Thyroid gland (tissue), 4 donors: ENCODE measurements around the gene SPON1. TPM values are rescaled to one million over a fixed set of nuclear protein-coding genes. Genes with fewer than 3 reads are reported as not detected.

Experiments
- DNase-seq, 2 donors: peaks; one replicate each; pipeline ENCODE4 v3.0.0-alpha.2; 2019
- H3K27ac ChIP-seq, 3 donors: fragments of 200-600 bp; sonication (generic); 1 replicate in 2 of 3; 2 replicates in 1 of 3; pipeline ENCODE4 v1.5.1; 2016 to 2019; ENCODE audit warnings: mild to moderate bottlenecking in 1 of 3, moderate library complexity in 1 of 3
- H3K27me3 ChIP-seq: fragments of 200-600 bp; sonication (generic); one replicate; pipeline ENCODE4 v1.5.1; 2019
- H3K36me3 ChIP-seq, 2 donors: fragments of 200-600 bp; sonication (generic); one replicate each; pipeline ENCODE4 v1.5.1; 2016 to 2019
- H3K4me1 ChIP-seq, 2 donors: fragments of 200-600 bp; sonication (generic); one replicate each; pipeline ENCODE4 v1.5.1; 2017 to 2019
- H3K4me3 ChIP-seq, 3 donors: fragments of 200-600 bp; sonication (generic); replicated peaks in 1 of 3; 1 replicate in 2 of 3; 2 replicates in 1 of 3; pipeline ENCODE4 v1.5.1; 2016; ENCODE audit warnings: mild to moderate bottlenecking in 1 of 3
- H3K9me3 ChIP-seq: fragments of 200-600 bp; sonication (generic); one replicate; pipeline ENCODE4 v1.5.1; 2017
- CTCF ChIP-seq, 6 experiments: fragments of 200-600 bp in 3 of 6; fragments of 450-650 bp in 3 of 6; sonication (generic) in 3 of 6; IDR thresholded peaks; one replicate each; pipeline ENCODE4 v1.5.1; 2016 to 2019; ENCODE audit warnings: antibody characterized with exemption in 6 of 6, mild to moderate bottlenecking in 2 of 6, inconsistent platforms in 1 of 6, moderate library complexity in 1 of 6
- POLR2A ChIP-seq, 2 donors: fragments of 450-650 bp; IDR thresholded peaks; one replicate each; pipeline ENCODE4 v1.6.1; 2017; ENCODE audit warnings: antibody characterized with exemption in 2 of 2, mild to moderate bottlenecking in 2 of 2, moderate library complexity in 1 of 2
- WGBS, 2 donors: methylation state at CpG; one replicate each; pipeline ENCODE4 v1.1.5; 2017; 5-methylcytosine and 5-hydroxymethylcytosine counted together
- intact Hi-C: fragments of 100-400 bp; cut with DNase I; formaldehyde crosslinking; loops from one replicate; pipeline ENCODE4 v1.15.1; 2023
- total RNA-seq, 4 donors: library from RNA; depleted of rRNA; stranded (reverse); fragments of >200 nt; gene quantifications; one replicate each; pipeline ENCODE4 v1.2.3, GENCODE V29; 2016

The SPON1 gene
- total RNA-seq, 4 donors from 2014 or later = 7.3 to 14.9 (median 10.9) TPM

GRCh38 chr11:13965337-13965736 lies 2.8 kb downstream of the SPON1 start:
- intact Hi-C loops = loop anchor here (10.0 kb wide), 1 partner anchor 179 kb away; no protein-coding TSS in a partner anchor
- H3K4me3 ChIP-seq = no peak overlapping the region
- 56 to 75% methylated on average over 5 of the region's 5 CpGs for WGBS, 2 donors

GRCh38 chr11:13966013-13966412 lies 3.5 kb downstream of the SPON1 start:
- TF ChIP-seq CTCF (IDR thresholded peaks at IDR 0.05) (no peak), POLR2A (IDR thresholded peaks at IDR 0.05) (no peak)
- Histone ChIP-seq H3K27me3 (peaks cover 3% of the 10 kb centered on the region), H3K27ac (no peak overlapping the region), H3K36me3 (no peaks in the 10 kb centered on the region), H3K4me3 (no peak overlapping the region), H3K4me1 (peaks cover 5 to 9% of the 10 kb centered on the region in 2 donors), H3K9me3 (no peaks in the 10 kb centered on the region)
- 72% methylated on average over 3 of the region's 3 CpGs for WGBS, 2 donors
- DNase-seq = no peak
- intact Hi-C loops = loop anchor here (10.0 kb wide), 1 partner anchor 179 kb away; no protein-coding TSS in a partner anchor

More at GRCh38 chr11:13965337-13965736, 2.8 kb downstream of the SPON1 start:
- H3K4me1 ChIP-seq = peaks cover 5 to 9% of the 10 kb centered on the region in 2 donors
- H3K9me3 ChIP-seq = no peaks in the 10 kb centered on the region
- no peak overlapping the region for H3K27ac ChIP-seq
- H3K27me3 ChIP-seq = peaks cover 3% of the 10 kb centered on the region
- no peak for TF ChIP-seq CTCF (IDR thresholded peaks at IDR 0.05)
- no peak for TF ChIP-seq POLR2A (IDR thresholded peaks at IDR 0.05)
- no peak for DNase-seq
- no peaks in the 10 kb centered on the region for H3K36me3 ChIP-seq

DNA sequence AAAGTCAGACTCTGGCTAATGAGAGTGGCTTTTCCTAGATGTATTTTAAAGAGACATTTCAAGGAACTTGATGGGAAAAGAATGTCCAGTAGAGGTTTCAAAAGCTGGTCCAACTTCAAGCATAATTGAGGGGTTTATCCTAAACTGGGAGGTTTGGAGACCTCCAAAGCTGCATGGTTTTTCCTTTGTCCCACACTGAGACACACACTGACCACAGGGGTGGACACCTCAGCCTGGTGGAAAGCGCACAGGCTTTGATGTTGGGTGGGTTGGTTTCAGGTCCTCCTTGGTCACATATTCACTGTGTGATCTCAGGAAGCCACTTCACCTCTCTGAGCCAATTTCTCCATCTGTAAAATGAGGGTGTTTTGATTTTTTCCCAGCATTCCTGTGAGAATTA lies 4.0 kb downstream of the SPON1 start:
- intact Hi-C loops = loop anchor here (10.0 kb wide), 1 partner anchor 178 kb away; no protein-coding TSS in a partner anchor
- H3K36me3 ChIP-seq = no peaks in the 10 kb centered on the region
- 88 to 100% methylated on average over 1 of the region's 1 CpG for WGBS, 2 donors
- H3K4me1 ChIP-seq = peaks cover 5 to 9% of the 10 kb centered on the region in 2 donors
- H3K27me3 ChIP-seq = peaks cover 3% of the 10 kb centered on the region
- no peaks in the 10 kb centered on the region for H3K9me3 ChIP-seq
- H3K27ac ChIP-seq = no peak overlapping the region
- no peak for DNase-seq
- no peak overlapping the region for H3K4me3 ChIP-seq
- TF ChIP-seq CTCF (IDR thresholded peaks at IDR 0.05) (no peak), POLR2A (IDR thresholded peaks at IDR 0.05) (no peak)

DNA sequence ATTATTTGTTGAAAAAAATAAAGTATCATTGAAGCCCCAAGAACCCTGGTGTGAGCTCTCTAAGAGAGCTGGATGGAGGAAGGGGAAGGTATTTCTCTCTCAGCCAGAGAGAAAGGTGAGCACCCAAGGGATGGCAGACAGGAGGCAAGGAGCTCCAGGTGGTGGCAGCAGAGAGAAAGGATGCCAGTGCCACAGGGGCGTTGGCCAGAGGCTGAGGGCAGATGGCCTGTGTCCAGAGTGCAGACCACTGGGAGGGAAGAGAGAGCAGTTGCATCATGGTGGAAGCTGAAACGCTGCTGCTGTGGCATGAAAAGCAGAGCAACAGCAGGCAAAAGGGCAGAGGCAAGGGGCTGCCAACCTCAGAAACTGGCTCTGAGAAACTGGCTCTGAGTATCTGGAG lies 8.5 kb downstream of the SPON1 start:
- no peaks in the 10 kb centered on the region for H3K27me3 ChIP-seq
- no peak overlapping the region for H3K27ac ChIP-seq
- no peaks in the 10 kb centered on the region for H3K9me3 ChIP-seq
- no peaks in the 10 kb centered on the region for H3K4me1 ChIP-seq
- peak; percentile 49 to 51 for DNase-seq
- no peak overlapping the region for H3K4me3 ChIP-seq
- H3K36me3 ChIP-seq = no peaks in the 10 kb centered on the region
- TF ChIP-seq POLR2A (IDR thresholded peaks at IDR 0.05) (no peak), CTCF (IDR thresholded peaks at IDR 0.05) (peak in 4 of 6 experiments; percentile 27 to 54 (median 46))
- intact Hi-C loops = no loop called here
- 30 to 40% methylated on average over 2 of the region's 2 CpGs for WGBS, 2 donors

DNA sequence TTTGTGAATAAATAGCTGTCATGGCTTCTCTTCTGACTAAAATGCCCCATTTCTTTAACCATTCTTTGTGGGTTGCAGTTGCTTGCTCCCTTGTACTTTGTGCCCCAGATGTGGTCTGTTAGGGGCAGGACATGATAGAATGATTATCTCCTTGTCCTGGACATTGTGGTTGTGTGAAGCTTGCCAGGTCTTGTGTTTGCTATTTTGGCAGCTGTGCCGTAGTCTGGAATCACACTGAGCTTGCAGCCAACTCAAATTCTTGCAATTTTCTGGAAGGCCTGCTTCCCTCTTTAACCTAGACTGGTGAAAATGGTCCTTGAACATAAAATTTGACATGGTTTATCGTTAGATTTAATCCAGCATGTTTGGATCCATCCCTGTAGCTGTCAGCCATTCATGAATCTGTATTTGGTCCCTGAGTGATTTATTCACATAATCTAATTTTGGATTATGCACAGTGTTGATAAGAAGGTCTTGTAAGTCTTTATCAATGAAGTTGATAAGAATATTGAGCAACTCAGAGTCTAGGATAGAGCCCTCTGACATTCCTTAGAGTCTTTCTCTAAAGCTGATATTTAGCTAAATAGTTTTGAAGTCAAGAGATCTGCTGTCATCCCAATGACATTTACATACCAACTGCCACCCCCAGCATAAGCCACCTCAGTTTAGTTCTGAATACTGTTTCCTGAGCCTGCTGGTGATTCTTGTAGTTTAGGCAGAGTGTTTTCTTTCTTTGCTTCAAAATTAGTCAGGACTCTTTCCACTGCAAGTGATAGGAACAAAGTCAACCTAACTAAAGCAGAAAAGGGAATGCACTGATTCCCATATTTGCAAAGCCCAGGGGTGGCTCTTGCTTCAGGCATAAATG lies 9.8 kb downstream of the SPON1 start:
- H3K27ac ChIP-seq = no peak overlapping the region
- no peak overlapping the region for H3K4me3 ChIP-seq
- H3K27me3 ChIP-seq = no peaks in the 10 kb centered on the region
- no peaks in the 10 kb centered on the region for H3K36me3 ChIP-seq
- TF ChIP-seq POLR2A (IDR thresholded peaks at IDR 0.05) (no peak), CTCF (IDR thresholded peaks at IDR 0.05) (no peak)
- H3K4me1 ChIP-seq = no peaks in the 10 kb centered on the region
- DNase-seq = no peak
- intact Hi-C loops = no loop called here
- H3K9me3 ChIP-seq = no peaks in the 10 kb centered on the region
- 70 to 92% methylated on average over 2 of the region's 2 CpGs for WGBS, 2 donors
